Colonic mucosa (tissue), 4 donors: ENCODE results near the gene CALML3. TPM values are rescaled to one million over a fixed set of nuclear protein-coding genes. Genes with fewer than 3 reads are reported as not detected.

Experiments
- DNase-seq: peaks from one replicate; pipeline ENCODE4 v3.0.0-alpha.2; 2020
- H3K27ac ChIP-seq: fragments of 200-600 bp; one replicate; pipeline ENCODE4 v1.8.0; 2021
- H3K27me3 ChIP-seq: fragments of 200-600 bp; one replicate; pipeline ENCODE4 v1.8.0; 2021
- H3K36me3 ChIP-seq: fragments of 200-600 bp; one replicate; pipeline ENCODE4 v1.8.0; 2021
- H3K4me1 ChIP-seq: fragments of 200-600 bp; one replicate; pipeline ENCODE4 v1.8.0; 2021; ENCODE audit warnings: mild to moderate bottlenecking
- H3K4me3 ChIP-seq: fragments of 200-600 bp; one replicate; pipeline ENCODE4 v1.8.0; 2021
- H3K9ac ChIP-seq, 2 donors: one replicate each; pipeline ENCODE4 v1.7.0; 2013; ENCODE audit warnings: control low read depth in 2 of 2, low read depth in 2 of 2, low read length in 2 of 2
- H3K9me3 ChIP-seq: fragments of 200-600 bp; one replicate; pipeline ENCODE4 v1.8.0; 2021
- intact Hi-C: fragments of 100-400 bp; cut with DNase I; formaldehyde crosslinking; loops from one replicate; pipeline ENCODE4 v1.14.1; 2022
- total RNA-seq, 2 donors: library from RNA; stranded (reverse); fragmentation: NEBNext Ultra II Directional in 1 of 2; extraction: Animal tissue kit (Norgen Biotek cat#: 25700) in 1 of 2; gene quantifications; one replicate each; pipeline ENCODE4 v1.2.1, GENCODE V29; 2021
- TF ChIP-seq, protein P1 (sequence below): fragments of 200-600 bp; IDR thresholded peaks from one replicate; pipeline ENCODE4 v1.8.0; 2022; ENCODE audit warnings: antibody characterized with exemption, mild to moderate bottlenecking
- donor health status: healthy.
- donor health status: DM: no; HTN: no; CAD: no.
- donor health status: DM: no; HTN: no; CAD: no.

Gene CALML3
- total RNA-seq, 2 donors from 2014 or later = 0.11 to 0.40 TPM

- Histone ChIP-seq H3K27ac (peak overlapping the region; percentile 76), H3K9ac (peak overlapping the region in 1 of 2 donors; percentile 64), H3K4me3 (no peak overlapping the region), H3K27me3 (no peaks in the 10 kb centered on the region), H3K4me1 (peaks cover 21% of the 10 kb centered on the region), H3K36me3 (no peaks in the 10 kb centered on the region), H3K9me3 (no peaks in the 10 kb centered on the region)
- TF ChIP-seq, protein P1, sequence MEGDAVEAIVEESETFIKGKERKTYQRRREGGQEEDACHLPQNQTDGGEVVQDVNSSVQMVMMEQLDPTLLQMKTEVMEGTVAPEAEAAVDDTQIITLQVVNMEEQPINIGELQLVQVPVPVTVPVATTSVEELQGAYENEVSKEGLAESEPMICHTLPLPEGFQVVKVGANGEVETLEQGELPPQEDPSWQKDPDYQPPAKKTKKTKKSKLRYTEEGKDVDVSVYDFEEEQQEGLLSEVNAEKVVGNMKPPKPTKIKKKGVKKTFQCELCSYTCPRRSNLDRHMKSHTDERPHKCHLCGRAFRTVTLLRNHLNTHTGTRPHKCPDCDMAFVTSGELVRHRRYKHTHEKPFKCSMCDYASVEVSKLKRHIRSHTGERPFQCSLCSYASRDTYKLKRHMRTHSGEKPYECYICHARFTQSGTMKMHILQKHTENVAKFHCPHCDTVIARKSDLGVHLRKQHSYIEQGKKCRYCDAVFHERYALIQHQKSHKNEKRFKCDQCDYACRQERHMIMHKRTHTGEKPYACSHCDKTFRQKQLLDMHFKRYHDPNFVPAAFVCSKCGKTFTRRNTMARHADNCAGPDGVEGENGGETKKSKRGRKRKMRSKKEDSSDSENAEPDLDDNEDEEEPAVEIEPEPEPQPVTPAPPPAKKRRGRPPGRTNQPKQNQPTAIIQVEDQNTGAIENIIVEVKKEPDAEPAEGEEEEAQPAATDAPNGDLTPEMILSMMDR = no peak
- DNase-seq = peak; percentile 90
- intact Hi-C loops = no loop called here
Measured at GRCh38 chr10:5551531-5552375, 27.0 kb downstream of the CALML3 start.

DNA sequence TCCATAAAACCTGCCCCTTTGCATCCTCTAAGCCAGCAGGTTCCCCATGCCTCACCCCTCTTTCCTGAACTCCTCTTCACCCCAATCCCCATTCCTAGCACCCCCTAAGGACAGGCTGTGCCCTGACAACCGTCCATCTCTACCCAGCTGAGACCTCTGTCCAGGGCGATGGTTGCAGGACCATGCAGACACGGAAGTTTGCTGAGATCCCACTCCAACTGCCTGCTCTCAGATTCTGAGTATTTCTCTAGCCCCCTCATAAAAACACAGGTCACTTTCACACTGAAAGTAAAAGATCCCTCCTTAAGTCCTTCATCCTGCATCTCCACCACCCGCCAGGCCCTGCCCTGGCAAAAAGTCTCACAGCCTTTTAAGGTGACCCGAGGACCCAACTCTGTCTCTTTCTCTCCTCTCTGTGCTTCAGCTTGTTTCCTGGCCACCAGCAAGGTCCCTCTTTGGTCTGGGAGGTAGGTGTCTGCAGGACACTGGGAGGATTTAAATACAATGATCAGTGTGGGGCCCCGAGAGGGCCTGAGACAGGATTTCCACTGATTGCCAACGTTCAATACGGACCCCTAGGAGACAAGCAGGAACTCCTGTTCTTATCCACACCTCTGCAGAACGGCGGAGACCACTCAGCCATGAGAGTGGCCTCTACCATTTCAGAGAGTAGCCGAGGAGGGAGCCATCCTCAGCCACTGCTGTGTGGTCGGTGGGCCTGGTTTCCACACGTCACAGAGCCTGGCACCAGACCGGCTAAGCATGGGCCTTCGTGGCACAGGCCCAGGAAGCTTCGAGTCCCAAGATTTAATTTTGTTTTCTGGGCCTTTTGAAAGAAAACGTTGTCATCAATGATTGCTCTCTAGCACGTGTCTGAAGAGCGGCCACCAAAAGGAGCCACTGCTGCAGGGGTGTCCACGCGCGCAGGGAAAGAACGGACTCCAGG is 27.9 kb downstream of the CALML3 start:
- Histone ChIP-seq H3K36me3 (no peaks in the 10 kb centered on the region), H3K9ac (peak overlapping the region in 1 of 2 donors; percentile 64), H3K27me3 (no peaks in the 10 kb centered on the region), H3K9me3 (no peaks in the 10 kb centered on the region), H3K4me3 (no peak overlapping the region), H3K27ac (peak overlapping the region; percentile 76), H3K4me1 (peaks cover 15% of the 10 kb centered on the region)
- intact Hi-C loops = no loop called here
- TF ChIP-seq, protein P1 = no peak
- no peak for DNase-seq

DNA sequence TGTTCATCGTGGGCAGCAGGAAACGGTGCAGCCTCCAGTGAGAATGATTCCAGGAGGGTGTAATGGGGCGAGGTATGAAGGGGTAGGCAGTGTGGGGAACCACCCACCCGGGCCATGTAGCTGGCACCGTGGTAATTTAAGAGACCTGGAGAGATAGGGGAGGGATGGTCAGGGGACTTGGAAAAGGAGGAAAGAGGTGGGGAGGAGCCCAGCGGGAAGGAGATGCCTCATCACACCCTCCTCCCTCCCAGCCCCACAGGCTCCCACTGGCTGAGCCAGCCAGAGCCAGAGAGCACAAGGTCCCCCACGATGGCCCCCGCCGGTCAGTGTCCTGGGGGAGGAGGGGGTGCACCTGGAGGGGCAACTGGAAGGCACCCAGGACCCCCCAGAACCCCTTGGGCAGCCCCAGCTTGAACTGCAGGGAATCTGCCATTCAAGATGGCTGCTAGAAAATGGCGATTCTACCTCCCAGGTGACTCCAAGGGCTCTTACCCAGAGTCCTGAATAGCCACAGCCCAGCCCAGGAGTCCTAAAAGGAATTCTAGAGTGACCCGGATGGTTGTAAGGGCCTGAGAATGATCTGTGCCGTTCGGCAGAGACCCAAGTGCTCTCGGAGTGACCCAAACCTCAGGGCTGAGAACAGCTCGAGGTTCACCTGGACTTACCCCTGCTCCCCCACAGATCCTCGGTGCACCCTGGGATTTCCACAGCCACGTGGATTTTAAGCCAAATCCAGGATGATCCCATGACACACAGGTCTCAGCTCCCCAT is 28.8 kb downstream of the CALML3 start:
- no peak overlapping the region for H3K4me3 ChIP-seq
- intact Hi-C loops = no loop called here
- H3K4me1 ChIP-seq = peaks cover 15% of the 10 kb centered on the region
- no peaks in the 10 kb centered on the region for H3K27me3 ChIP-seq
- TF ChIP-seq, protein P1 = no peak
- no peaks in the 10 kb centered on the region for H3K36me3 ChIP-seq
- no peak for DNase-seq
- no peak overlapping the region for H3K27ac ChIP-seq
- H3K9ac ChIP-seq = peak overlapping the region in 1 of 2 donors; percentile 54
- no peaks in the 10 kb centered on the region for H3K9me3 ChIP-seq

GRCh38 chr10:5555021-5555510 is 30.3 kb downstream of the CALML3 start:
- no peak for DNase-seq
- intact Hi-C loops = no loop called here
- Histone ChIP-seq H3K36me3 (no peaks in the 10 kb centered on the region), H3K27me3 (no peaks in the 10 kb centered on the region), H3K9me3 (no peaks in the 10 kb centered on the region), H3K9ac (peak overlapping the region in 1 of 2 donors; percentile 54), H3K27ac (no peak overlapping the region), H3K4me3 (no peak overlapping the region), H3K4me1 (peaks cover 7% of the 10 kb centered on the region)
- TF ChIP-seq, protein P1 = no peak

GRCh38 chr10:5555881-5556280 is 31.1 kb downstream of the CALML3 start:
- H3K27ac ChIP-seq = no peak overlapping the region
- H3K27me3 ChIP-seq = no peaks in the 10 kb centered on the region
- intact Hi-C loops = no loop called here
- no peak for DNase-seq
- H3K4me1 ChIP-seq = peaks cover 5% of the 10 kb centered on the region
- no peaks in the 10 kb centered on the region for H3K9me3 ChIP-seq
- H3K36me3 ChIP-seq = no peaks in the 10 kb centered on the region
- TF ChIP-seq, protein P1 = no peak
- no peak overlapping the region for H3K4me3 ChIP-seq
- no peak overlapping the region for H3K9ac ChIP-seq
